HG03280 (cell line): ENCODE data around the gene ULK4.

Source experiments
- ATAC-seq: cut with Tn5 transposase; IDR thresholded peaks from one replicate; pipeline ENCODE4 v1.9.1; 2021; ENCODE audit warnings: mild to moderate bottlenecking, moderate library complexity; ENCODE audit not compliant: unreplicated experiment

The ULK4 gene

GRCh38 chr3:41327718-41328117 lies 634.2 kb downstream of the ULK4 start:
- ATAC-seq = no peak

GRCh38 chr3:41324156-41324475 lies 637.8 kb downstream of the ULK4 start:
- no peak for ATAC-seq

GRCh38 chr3:41323467-41324155 lies 638.3 kb downstream of the ULK4 start:
- ATAC-seq = no peak

GRCh38 chr3:41321642-41321980 lies 640.3 kb downstream of the ULK4 start:
- no peak for ATAC-seq

GRCh38 chr3:41320953-41321641 lies 640.8 kb downstream of the ULK4 start:
- ATAC-seq = no peak

GRCh38 chr3:41318520-41318919 lies 643.4 kb downstream of the ULK4 start:
- ATAC-seq = no peak

GRCh38 chr3:41317718-41318117 lies 644.2 kb downstream of the ULK4 start:
- no peak for ATAC-seq

GRCh38 chr3:41317298-41317697 lies 644.6 kb downstream of the ULK4 start:
- ATAC-seq = no peak

- ATAC-seq = no peak
These were observed 646.8 kb downstream of the ULK4 start for GRCh38 chr3:41315126-41315525.

- ATAC-seq = no peak
These were observed 653.8 kb downstream of the ULK4 start for GRCh38 chr3:41308119-41308518.

GRCh38 chr3:41307065-41307464 lies 654.8 kb downstream of the ULK4 start:
- no peak for ATAC-seq

GRCh38 chr3:41304593-41304992 lies 657.3 kb downstream of the ULK4 start:
- ATAC-seq = no peak

- no peak for ATAC-seq
These were observed 659.6 kb downstream of the ULK4 start for GRCh38 chr3:41302295-41302694.

- no peak for ATAC-seq
These were observed 660.4 kb downstream of the ULK4 start for GRCh38 chr3:41301548-41301947.

GRCh38 chr3:41299036-41299435 lies 662.9 kb downstream of the ULK4 start:
- no peak for ATAC-seq

- no peak for ATAC-seq
These were observed 664.2 kb downstream of the ULK4 start for GRCh38 chr3:41297750-41298149.

GRCh38 chr3:41296556-41296955 lies 665.3 kb downstream of the ULK4 start:
- ATAC-seq = no peak

- ATAC-seq = no peak
These were observed 666.2 kb downstream of the ULK4 start for GRCh38 chr3:41295740-41296139.

GRCh38 chr3:41293169-41293681 lies 668.7 kb downstream of the ULK4 start:
- no peak for ATAC-seq

GRCh38 chr3:41290736-41291135 lies 671.2 kb downstream of the ULK4 start:
- ATAC-seq = no peak

GRCh38 chr3:41290306-41290705 lies 671.6 kb downstream of the ULK4 start:
- ATAC-seq = no peak

- no peak for ATAC-seq
These were observed 673.1 kb downstream of the ULK4 start for GRCh38 chr3:41288785-41289184.

- no peak for ATAC-seq
These were observed 675.6 kb downstream of the ULK4 start for GRCh38 chr3:41286305-41286704.
